Measurements from ENCODE around the gene TMOD2. TPM values are rescaled to one million over a fixed set of nuclear protein-coding genes. Genes with fewer than 3 reads are reported as not detected.

The TMOD2 gene
- total RNA-seq, 2 donors from 2014 or later: 9.1 to 13.1 TPM

- peaks cover 56 to 76% of the 10 kb centered on the region in 2 donors for H3K4me1 ChIP-seq (ENCODE audit: control insufficient read depth in 1 of 2, low read depth in 2 of 2)
- no peaks in the 10 kb centered on the region for H3K9me3 ChIP-seq
- DNase-seq (ENCODE audit: low spot score) (no peak), ATAC-seq (ENCODE audit: insufficient number of reproducible peaks, low FRiP score, low read depth) (no peak)
- H3K36me3 ChIP-seq: no peaks in the 10 kb centered on the region
- no peak overlapping the region for H3K4me3 ChIP-seq
- H3K27ac ChIP-seq: peak overlapping the region in 1 of 2 donors; percentile 3
- TF ChIP-seq, protein P1, sequence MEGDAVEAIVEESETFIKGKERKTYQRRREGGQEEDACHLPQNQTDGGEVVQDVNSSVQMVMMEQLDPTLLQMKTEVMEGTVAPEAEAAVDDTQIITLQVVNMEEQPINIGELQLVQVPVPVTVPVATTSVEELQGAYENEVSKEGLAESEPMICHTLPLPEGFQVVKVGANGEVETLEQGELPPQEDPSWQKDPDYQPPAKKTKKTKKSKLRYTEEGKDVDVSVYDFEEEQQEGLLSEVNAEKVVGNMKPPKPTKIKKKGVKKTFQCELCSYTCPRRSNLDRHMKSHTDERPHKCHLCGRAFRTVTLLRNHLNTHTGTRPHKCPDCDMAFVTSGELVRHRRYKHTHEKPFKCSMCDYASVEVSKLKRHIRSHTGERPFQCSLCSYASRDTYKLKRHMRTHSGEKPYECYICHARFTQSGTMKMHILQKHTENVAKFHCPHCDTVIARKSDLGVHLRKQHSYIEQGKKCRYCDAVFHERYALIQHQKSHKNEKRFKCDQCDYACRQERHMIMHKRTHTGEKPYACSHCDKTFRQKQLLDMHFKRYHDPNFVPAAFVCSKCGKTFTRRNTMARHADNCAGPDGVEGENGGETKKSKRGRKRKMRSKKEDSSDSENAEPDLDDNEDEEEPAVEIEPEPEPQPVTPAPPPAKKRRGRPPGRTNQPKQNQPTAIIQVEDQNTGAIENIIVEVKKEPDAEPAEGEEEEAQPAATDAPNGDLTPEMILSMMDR (IDR thresholded peaks at IDR 0.05): no peak
- no peaks in the 10 kb centered on the region for H3K27me3 ChIP-seq (replicated peaks; ENCODE audit: insufficient read depth)
Observed at GRCh38 chr15:51846463-51847230, 95.2 kb downstream of the TMOD2 start.

DNA sequence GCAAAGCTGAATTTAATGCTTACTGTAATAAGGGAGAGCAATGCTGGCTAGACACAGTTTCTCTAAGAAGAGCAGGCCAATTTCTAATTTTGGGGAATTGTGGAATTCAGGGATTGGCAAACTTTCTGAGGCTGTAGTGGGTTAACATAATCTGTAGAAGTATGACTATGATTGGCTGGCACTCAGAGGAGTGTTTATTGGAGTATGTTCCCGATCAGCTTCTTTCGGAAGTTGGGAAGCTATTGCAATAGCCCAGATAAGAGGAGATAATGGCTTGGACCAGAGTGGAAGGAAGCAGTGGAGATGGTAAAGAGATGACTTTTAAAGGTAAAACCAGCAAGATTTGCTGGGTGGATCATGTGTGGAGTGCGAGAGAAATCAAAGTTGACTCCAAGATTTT, 97.4 kb downstream of the TMOD2 start:
- Histone ChIP-seq H3K27me3 (replicated peaks; ENCODE audit: insufficient read depth) (no peaks in the 10 kb centered on the region), H3K4me1 (ENCODE audit: control insufficient read depth in 1 of 2, low read depth in 2 of 2) (peaks cover 38 to 59% of the 10 kb centered on the region in 2 donors), H3K4me3 (no peak overlapping the region), H3K9me3 (no peaks in the 10 kb centered on the region), H3K27ac (no peak overlapping the region), H3K36me3 (no peaks in the 10 kb centered on the region)
- DNase-seq (ENCODE audit: low spot score) (no peak), ATAC-seq (ENCODE audit: insufficient number of reproducible peaks, low FRiP score, low read depth) (no peak)
- TF ChIP-seq, protein P1 (IDR thresholded peaks at IDR 0.05): no peak

GRCh38 chr15:51849860-51850259, 98.5 kb downstream of the TMOD2 start:
- H3K9me3 ChIP-seq: no peaks in the 10 kb centered on the region
- TF ChIP-seq, protein P1 (IDR thresholded peaks at IDR 0.05): no peak
- no peak for DNase-seq (ENCODE audit: low spot score)
- no peaks in the 10 kb centered on the region for H3K36me3 ChIP-seq
- H3K27me3 ChIP-seq (replicated peaks; ENCODE audit: insufficient read depth): no peaks in the 10 kb centered on the region
- peaks cover 30 to 48% of the 10 kb centered on the region in 2 donors for H3K4me1 ChIP-seq (ENCODE audit: control insufficient read depth in 1 of 2, low read depth in 2 of 2)
- H3K27ac ChIP-seq: no peak overlapping the region
- ATAC-seq (ENCODE audit: insufficient number of reproducible peaks, low FRiP score, low read depth): no peak
- H3K4me3 ChIP-seq: no peak overlapping the region

- no peaks in the 10 kb centered on the region for H3K27me3 ChIP-seq (replicated peaks; ENCODE audit: insufficient read depth)
- no peaks in the 10 kb centered on the region for H3K9me3 ChIP-seq
- no peak overlapping the region for H3K27ac ChIP-seq
- DNase-seq (ENCODE audit: low spot score) (no peak), ATAC-seq (ENCODE audit: insufficient number of reproducible peaks, low FRiP score, low read depth) (no peak)
- no peak overlapping the region for H3K4me3 ChIP-seq
- peaks cover 9 to 21% of the 10 kb centered on the region in 2 donors for H3K4me1 ChIP-seq (ENCODE audit: control insufficient read depth in 1 of 2, low read depth in 2 of 2)
- TF ChIP-seq, protein P1 (IDR thresholded peaks at IDR 0.05): no peak
- no peaks in the 10 kb centered on the region for H3K36me3 ChIP-seq
Observed at GRCh38 chr15:51853998-51854397, 102.6 kb downstream of the TMOD2 start.

DNA sequence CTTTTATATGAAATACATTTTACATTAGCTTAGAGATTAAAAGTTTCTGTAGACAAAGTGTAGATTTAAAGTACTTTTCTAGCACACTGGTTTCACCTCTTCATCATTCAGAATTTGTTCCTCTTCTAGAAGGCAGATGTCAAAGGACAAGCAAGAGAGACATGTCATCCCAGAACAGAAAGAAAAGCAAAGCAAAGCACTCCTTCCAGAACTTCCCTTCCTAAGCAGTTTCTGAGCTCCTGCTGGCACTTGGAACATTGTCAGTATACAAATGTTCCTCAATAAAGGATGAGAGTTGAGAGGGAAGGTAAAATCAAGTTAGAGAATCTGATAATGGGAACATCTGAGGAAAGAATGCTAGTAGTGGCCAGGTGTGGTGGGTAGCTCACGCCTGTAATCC, 104.2 kb downstream of the TMOD2 start:
- no peak for ATAC-seq (ENCODE audit: insufficient number of reproducible peaks, low FRiP score, low read depth)
- Histone ChIP-seq H3K27ac (no peak overlapping the region), H3K4me3 (no peak overlapping the region), H3K27me3 (replicated peaks; ENCODE audit: insufficient read depth) (no peaks in the 10 kb centered on the region), H3K36me3 (no peaks in the 10 kb centered on the region), H3K4me1 (ENCODE audit: control insufficient read depth in 1 of 2, low read depth in 2 of 2) (peaks cover 9 to 14% of the 10 kb centered on the region in 2 donors), H3K9me3 (no peaks in the 10 kb centered on the region)
- DNase-seq (ENCODE audit: low spot score): no peak
- TF ChIP-seq, protein P1 (IDR thresholded peaks at IDR 0.05): no peak

Data from thoracic aorta (tissue), 2 donors.